Measurements from ENCODE around the gene APLN.

GRCh38 chrX:129667412-129667811 is 12.7 kb upstream of the APLN start:
- TF ChIP-seq, protein P1, sequence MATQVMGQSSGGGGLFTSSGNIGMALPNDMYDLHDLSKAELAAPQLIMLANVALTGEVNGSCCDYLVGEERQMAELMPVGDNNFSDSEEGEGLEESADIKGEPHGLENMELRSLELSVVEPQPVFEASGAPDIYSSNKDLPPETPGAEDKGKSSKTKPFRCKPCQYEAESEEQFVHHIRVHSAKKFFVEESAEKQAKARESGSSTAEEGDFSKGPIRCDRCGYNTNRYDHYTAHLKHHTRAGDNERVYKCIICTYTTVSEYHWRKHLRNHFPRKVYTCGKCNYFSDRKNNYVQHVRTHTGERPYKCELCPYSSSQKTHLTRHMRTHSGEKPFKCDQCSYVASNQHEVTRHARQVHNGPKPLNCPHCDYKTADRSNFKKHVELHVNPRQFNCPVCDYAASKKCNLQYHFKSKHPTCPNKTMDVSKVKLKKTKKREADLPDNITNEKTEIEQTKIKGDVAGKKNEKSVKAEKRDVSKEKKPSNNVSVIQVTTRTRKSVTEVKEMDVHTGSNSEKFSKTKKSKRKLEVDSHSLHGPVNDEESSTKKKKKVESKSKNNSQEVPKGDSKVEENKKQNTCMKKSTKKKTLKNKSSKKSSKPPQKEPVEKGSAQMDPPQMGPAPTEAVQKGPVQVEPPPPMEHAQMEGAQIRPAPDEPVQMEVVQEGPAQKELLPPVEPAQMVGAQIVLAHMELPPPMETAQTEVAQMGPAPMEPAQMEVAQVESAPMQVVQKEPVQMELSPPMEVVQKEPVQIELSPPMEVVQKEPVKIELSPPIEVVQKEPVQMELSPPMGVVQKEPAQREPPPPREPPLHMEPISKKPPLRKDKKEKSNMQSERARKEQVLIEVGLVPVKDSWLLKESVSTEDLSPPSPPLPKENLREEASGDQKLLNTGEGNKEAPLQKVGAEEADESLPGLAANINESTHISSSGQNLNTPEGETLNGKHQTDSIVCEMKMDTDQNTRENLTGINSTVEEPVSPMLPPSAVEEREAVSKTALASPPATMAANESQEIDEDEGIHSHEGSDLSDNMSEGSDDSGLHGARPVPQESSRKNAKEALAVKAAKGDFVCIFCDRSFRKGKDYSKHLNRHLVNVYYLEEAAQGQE (IDR thresholded peaks at IDR 0.05; ENCODE audit: insufficient replicate concordance, low read depth) = no peak
- TF ChIP-seq CTCF (IDR thresholded peaks at IDR 0.05; ENCODE audit: insufficient read depth, low read length) (no peak), GABPA (IDR thresholded peaks at IDR 0.05; ENCODE audit: low read depth) (no peak)
